ENCODE results near the gene C17orf107. TPM values are rescaled to one million over a fixed set of nuclear protein-coding genes. Genes with fewer than 3 reads are reported as not detected.
A peak's percentile ranks its signal among the peaks of the same experiment; 100 is the strongest.
"Not testable (repeated sequence)": the region's sequence is repeated elsewhere in the genome, so short reads cannot be mapped to it uniquely, and the experiment has no call there.

C17orf107 gene
- total RNA-seq, 2 donors from 2014 or later: 1.3 to 2.3 TPM

- Mint-ChIP-seq H3K27me3 (no peaks in the 10 kb centered on the region), H3K9me3 (no peaks in the 10 kb centered on the region), H3K4me1 (ENCODE audit: low read depth in 2 of 2) (peaks cover 0 to 8% of the 10 kb centered on the region in 2 donors), H3K36me3 (no peaks in the 10 kb centered on the region), H3K27ac (no peak overlapping the region), H3K4me3 (no peak overlapping the region)
- ATAC-seq (no peak), DNase-seq (ENCODE audit: low spot score) (no peak)
These were observed 22.0 kb downstream of the C17orf107 start for GRCh38 chr17:4921320-4921719.

GRCh38 chr17:4926577-4927335 is 27.4 kb downstream of the C17orf107 start:
- not testable (repeated sequence) for H3K9me3 Mint-ChIP-seq; H3K4me3 Mint-ChIP-seq; H3K27me3 Mint-ChIP-seq; DNase-seq (ENCODE audit: low spot score); ATAC-seq; H3K4me1 Mint-ChIP-seq (ENCODE audit: low read depth in 2 of 2); H3K27ac Mint-ChIP-seq; H3K36me3 Mint-ChIP-seq

DNA sequence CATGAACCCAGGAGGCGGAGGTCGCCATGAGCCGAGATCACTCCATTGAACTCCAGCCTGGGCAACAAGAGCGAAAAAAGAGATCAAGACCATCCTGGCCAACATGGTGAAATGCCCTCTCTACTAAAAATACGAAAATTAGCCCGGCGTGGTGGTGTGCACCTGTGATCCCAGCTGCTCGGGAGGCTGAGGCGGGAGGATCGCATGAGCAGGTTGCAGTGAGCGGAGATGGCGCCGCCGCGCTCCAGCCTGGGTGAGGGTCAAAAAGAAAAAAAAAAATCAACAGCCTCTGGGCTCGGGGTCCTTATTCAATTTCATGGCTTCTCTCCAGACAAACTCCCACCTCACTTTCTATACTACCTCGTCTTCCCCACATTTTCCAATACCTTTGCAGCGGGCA is 29.5 kb downstream of the C17orf107 start:
- Mint-ChIP-seq H3K9me3 (no peaks in the 10 kb centered on the region), H3K4me1 (ENCODE audit: low read depth in 2 of 2) (peaks cover 8 to 27% of the 10 kb centered on the region in 2 donors), H3K36me3 (no peaks in the 10 kb centered on the region), H3K27ac (no peak overlapping the region), H3K4me3 (no peak overlapping the region), H3K27me3 (peaks cover 0 to under 1% of the 10 kb centered on the region in 2 donors)
- no peak for DNase-seq (ENCODE audit: low spot score)
- ATAC-seq: no peak

GRCh38 chr17:4931963-4932362 is 32.6 kb downstream of the C17orf107 start, which contains the start of gene GP1BA:
TSS of gene GP1BA (plus strand) at chr17:4932277. CDS start at chr17:4932605, 328 bp downstream.
- DNase-seq (ENCODE audit: low spot score) (no peak), ATAC-seq (no peak)
- peak within 1 kb of the TSS in 1 of 2 donors; percentile 1 for H3K27ac Mint-ChIP-seq
- H3K27me3 Mint-ChIP-seq: peaks cover 0 to 2% of the 10 kb centered on the region in 2 donors
- H3K4me1 Mint-ChIP-seq (ENCODE audit: low read depth in 2 of 2): peaks cover 25 to 44% of the 10 kb centered on the region in 2 donors
- no peaks in the 10 kb centered on the region for H3K9me3 Mint-ChIP-seq
- H3K36me3 Mint-ChIP-seq: no peaks in the 10 kb centered on the region
- no peak within 1 kb of the TSS for H3K4me3 Mint-ChIP-seq

- H3K36me3 Mint-ChIP-seq: no peaks in the 10 kb centered on the region
- H3K4me1 Mint-ChIP-seq (ENCODE audit: low read depth in 2 of 2): peaks cover 25 to 47% of the 10 kb centered on the region in 2 donors
- no peak overlapping the region for H3K27ac Mint-ChIP-seq
- H3K9me3 Mint-ChIP-seq: no peaks in the 10 kb centered on the region
- ATAC-seq (no peak), DNase-seq (ENCODE audit: low spot score) (no peak)
- H3K4me3 Mint-ChIP-seq: no peak overlapping the region
- H3K27me3 Mint-ChIP-seq: peaks cover 0 to 2% of the 10 kb centered on the region in 2 donors
These were observed 33.4 kb downstream of the C17orf107 start for GRCh38 chr17:4932756-4933155.

DNA sequence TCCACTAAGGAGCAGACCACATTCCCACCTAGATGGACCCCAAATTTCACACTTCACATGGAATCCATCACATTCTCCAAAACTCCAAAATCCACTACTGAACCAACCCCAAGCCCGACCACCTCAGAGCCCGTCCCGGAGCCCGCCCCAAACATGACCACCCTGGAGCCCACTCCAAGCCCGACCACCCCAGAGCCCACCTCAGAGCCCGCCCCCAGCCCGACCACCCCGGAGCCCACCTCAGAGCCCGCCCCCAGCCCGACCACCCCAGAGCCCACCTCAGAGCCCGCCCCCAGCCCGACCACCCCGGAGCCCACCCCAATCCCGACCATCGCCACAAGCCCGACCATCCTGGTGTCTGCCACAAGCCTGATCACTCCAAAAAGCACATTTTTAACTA is 34.3 kb downstream of the C17orf107 start:
- Mint-ChIP-seq H3K36me3 (no peaks in the 10 kb centered on the region), H3K4me3 (peak overlapping the region; percentile 47), H3K9me3 (no peaks in the 10 kb centered on the region), H3K27ac (peak overlapping the region; percentile 49 to 88), H3K4me1 (ENCODE audit: low read depth in 2 of 2) (peaks cover 31 to 51% of the 10 kb centered on the region in 2 donors), H3K27me3 (peaks cover 0 to 2% of the 10 kb centered on the region in 2 donors)
- ATAC-seq (no peak), DNase-seq (ENCODE audit: low spot score) (no peak)

GRCh38 chr17:4934173-4934979 is 35.0 kb downstream of the C17orf107 start:
- Mint-ChIP-seq H3K27ac (peak overlapping the region; percentile 49 to 88), H3K9me3 (no peaks in the 10 kb centered on the region), H3K4me3 (peak overlapping the region; percentile 47), H3K36me3 (no peaks in the 10 kb centered on the region), H3K27me3 (peaks cover 0 to 2% of the 10 kb centered on the region in 2 donors), H3K4me1 (ENCODE audit: low read depth in 2 of 2) (peaks cover 37 to 55% of the 10 kb centered on the region in 2 donors)
- ATAC-seq (peak; percentile 58 to 60), DNase-seq (ENCODE audit: low spot score) (no peak)

DNA sequence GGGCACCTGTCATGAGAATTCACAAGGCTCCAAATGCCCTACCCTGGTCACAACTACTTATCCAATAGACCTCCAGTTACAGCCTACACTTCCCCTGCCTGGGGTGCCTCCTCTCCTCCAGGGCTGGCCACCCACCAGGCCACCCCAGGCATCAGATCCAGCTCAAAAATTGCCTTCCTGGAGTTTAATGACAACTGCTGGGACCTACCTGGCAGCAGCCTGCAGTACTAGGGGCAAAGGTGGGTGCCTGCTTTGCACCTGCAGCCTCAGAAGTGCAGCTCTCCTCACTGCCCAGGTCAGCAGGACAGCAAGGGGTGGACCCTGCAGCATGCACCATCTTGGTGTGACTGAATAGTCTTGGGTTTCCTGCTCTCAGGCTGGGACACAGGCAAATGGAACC is 36.3 kb downstream of the C17orf107 start:
- DNase-seq (ENCODE audit: low spot score) (no peak), ATAC-seq (no peak)
- H3K27me3 Mint-ChIP-seq: peaks cover 0 to 2% of the 10 kb centered on the region in 2 donors
- H3K4me3 Mint-ChIP-seq: no peak overlapping the region
- H3K4me1 Mint-ChIP-seq (ENCODE audit: low read depth in 2 of 2): peaks cover 44 to 55% of the 10 kb centered on the region in 2 donors
- H3K9me3 Mint-ChIP-seq: no peaks in the 10 kb centered on the region
- H3K36me3 Mint-ChIP-seq: peaks cover 1% of the 10 kb centered on the region
- peak overlapping the region in 1 of 2 donors; percentile 53 for H3K27ac Mint-ChIP-seq

DNA sequence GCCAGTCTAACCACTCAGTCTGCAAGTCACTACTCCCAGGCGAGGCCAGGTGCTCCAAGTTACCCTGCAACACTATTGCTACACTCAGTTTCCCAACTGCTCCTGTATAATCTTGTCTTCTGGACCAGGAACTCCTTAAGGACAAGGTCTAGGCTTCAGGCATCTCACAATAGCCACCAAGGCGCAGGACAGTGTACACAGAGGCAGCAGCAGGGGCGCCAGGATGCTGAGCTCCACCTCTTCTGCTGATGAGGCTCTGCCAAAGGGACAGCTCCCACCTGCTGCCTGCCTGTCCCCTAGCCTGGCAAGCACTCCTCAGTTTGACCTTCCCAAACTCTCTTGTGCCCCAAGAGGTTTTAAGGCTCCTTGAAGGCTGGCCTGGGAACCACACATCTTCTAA is 37.1 kb downstream of the C17orf107 start:
- H3K27me3 Mint-ChIP-seq: peaks cover 0 to 2% of the 10 kb centered on the region in 2 donors

DNA sequence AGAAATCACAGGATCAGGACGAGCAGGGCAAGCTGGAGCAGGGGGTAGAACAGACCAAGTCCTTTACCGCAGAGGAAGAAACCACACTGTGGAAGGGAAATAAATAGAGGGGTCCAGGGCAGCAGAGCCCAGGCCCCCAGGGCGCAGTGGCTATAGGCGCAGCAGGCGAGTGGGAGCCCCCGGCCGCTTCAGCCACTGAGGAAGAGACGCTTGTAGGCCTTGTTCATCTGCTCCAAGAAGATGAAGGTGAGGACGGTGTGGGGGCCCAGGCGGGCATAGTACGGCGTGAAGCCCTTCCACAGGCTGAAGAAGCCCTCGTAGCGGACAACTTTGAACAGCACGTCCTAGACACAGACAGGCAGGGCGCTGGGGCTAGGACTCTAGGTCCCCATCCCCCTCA is 38.2 kb downstream of the C17orf107 start:
- ATAC-seq: no peak
- peak overlapping the region; percentile 13 for H3K4me3 Mint-ChIP-seq
- DNase-seq (ENCODE audit: low spot score): no peak
- peaks cover 16% of the 10 kb centered on the region for H3K36me3 Mint-ChIP-seq
- no peak overlapping the region for H3K27ac Mint-ChIP-seq
- peaks cover 0 to 2% of the 10 kb centered on the region in 2 donors for H3K27me3 Mint-ChIP-seq
- H3K4me1 Mint-ChIP-seq (ENCODE audit: low read depth in 2 of 2): peaks cover 60 to 63% of the 10 kb centered on the region in 2 donors
- no peaks in the 10 kb centered on the region for H3K9me3 Mint-ChIP-seq

More for the DNA sequence above, 37.1 kb downstream of the C17orf107 start:
- peaks cover 52 to 57% of the 10 kb centered on the region in 2 donors for H3K4me1 Mint-ChIP-seq (ENCODE audit: low read depth in 2 of 2)
- peaks cover 9% of the 10 kb centered on the region for H3K36me3 Mint-ChIP-seq
- peak overlapping the region in 1 of 2 donors; percentile 53 for H3K27ac Mint-ChIP-seq
- no peak overlapping the region for H3K4me3 Mint-ChIP-seq
- DNase-seq (ENCODE audit: low spot score) (no peak), ATAC-seq (no peak)
- H3K9me3 Mint-ChIP-seq: no peaks in the 10 kb centered on the region

DNA sequence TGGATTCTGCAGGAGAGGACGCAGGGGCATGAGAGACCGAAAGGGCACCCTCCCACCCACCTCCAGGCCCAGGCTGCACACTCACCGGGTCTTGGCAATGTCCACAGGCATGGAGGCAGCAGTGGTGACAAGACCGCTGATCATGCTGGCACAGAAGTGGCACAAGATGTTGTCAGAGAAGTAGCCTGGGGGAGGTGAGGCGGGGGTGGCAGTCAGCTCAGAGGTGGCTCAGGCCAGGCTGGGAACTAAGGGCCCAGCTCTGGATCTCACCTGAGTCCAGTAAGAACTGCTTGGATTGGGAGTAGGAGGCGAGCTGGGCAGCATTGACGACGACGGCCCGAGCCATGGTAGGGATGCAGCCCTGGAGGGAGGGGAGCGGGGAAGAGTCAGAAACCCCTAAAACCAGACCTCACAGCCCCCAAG is 38.7 kb downstream of the C17orf107 start:
- Mint-ChIP-seq H3K27me3 (peaks cover 0 to 2% of the 10 kb centered on the region in 2 donors), H3K36me3 (peaks cover 19% of the 10 kb centered on the region), H3K9me3 (no peaks in the 10 kb centered on the region), H3K27ac (peak overlapping the region; percentile 76 to 96), H3K4me1 (ENCODE audit: low read depth in 2 of 2) (peaks cover 60 to 68% of the 10 kb centered on the region in 2 donors), H3K4me3 (peak overlapping the region; percentile 100)
- DNase-seq (ENCODE audit: low spot score) (no peak), ATAC-seq (no peak)

GRCh38 chr17:4938688-4939545 is 39.6 kb downstream of the C17orf107 start:
- H3K9me3 Mint-ChIP-seq: no peaks in the 10 kb centered on the region
- ATAC-seq (no peak), DNase-seq (ENCODE audit: low spot score) (no peak)
- peaks cover 60 to 68% of the 10 kb centered on the region in 2 donors for H3K4me1 Mint-ChIP-seq (ENCODE audit: low read depth in 2 of 2)
- H3K27me3 Mint-ChIP-seq: peaks cover 0 to 1% of the 10 kb centered on the region in 2 donors
- H3K4me3 Mint-ChIP-seq: peak overlapping the region; percentile 100
- peaks cover 22% of the 10 kb centered on the region for H3K36me3 Mint-ChIP-seq
- peak overlapping the region; percentile 76 to 96 for H3K27ac Mint-ChIP-seq

GRCh38 chr17:4939546-4939795 is 40.1 kb downstream of the C17orf107 start:
- no peaks in the 10 kb centered on the region for H3K9me3 Mint-ChIP-seq
- peak overlapping the region; percentile 76 to 96 for H3K27ac Mint-ChIP-seq
- peak overlapping the region; percentile 100 for H3K4me3 Mint-ChIP-seq
- ATAC-seq (peak in 1 of 2 donors; percentile 4), DNase-seq (ENCODE audit: low spot score) (no peak)
- peaks cover 60 to 68% of the 10 kb centered on the region in 2 donors for H3K4me1 Mint-ChIP-seq (ENCODE audit: low read depth in 2 of 2)
- no peaks in the 10 kb centered on the region for H3K27me3 Mint-ChIP-seq
- peaks cover 28% of the 10 kb centered on the region for H3K36me3 Mint-ChIP-seq
